Activated naive CD4-positive, alpha-beta T cell treated with anti-CD3 and anti-CD28 coated beads, Interleukin-2, amount 10 ng/mL, durations not matched to agents 7 days and 5 days (primary cell): ENCODE data around the gene CUL9.

Experiments used
- CTCF ChIA-PET: fragments of 350-600 bp; sonication (Branson Sonifier 250); formaldehyde crosslinking; loops from one replicate; lab custom pipeline; 2021; ENCODE audit warnings: antibody characterized with exemption; lab: Charles Lee
- DNase-seq: peaks from one replicate; pipeline ENCODE4 v3.0.0-alpha.2; 2020
- H3K27ac Mint-ChIP-seq: one replicate; pipeline ENCODE4 v1.8.0; 2021; ENCODE audit warnings: mild to moderate bottlenecking, moderate library complexity, mixed read lengths
- H3K27me3 Mint-ChIP-seq: one replicate; pipeline ENCODE4 v1.8.0; 2021; ENCODE audit warnings: mild to moderate bottlenecking, mixed read lengths
- H3K36me3 Mint-ChIP-seq: one replicate; pipeline ENCODE4 v1.8.0; 2021; ENCODE audit warnings: mixed read lengths
- H3K4me1 Mint-ChIP-seq: one replicate; pipeline ENCODE4 v1.8.0; 2021; ENCODE audit warnings: mixed read lengths
- H3K4me3 Mint-ChIP-seq: one replicate; pipeline ENCODE4 v1.8.0; 2021; ENCODE audit warnings: mild to moderate bottlenecking, moderate library complexity, mixed read lengths
- H3K9me3 Mint-ChIP-seq: one replicate; pipeline ENCODE4 v1.8.0; 2021; ENCODE audit warnings: mixed read lengths

The CUL9 gene

DNA sequence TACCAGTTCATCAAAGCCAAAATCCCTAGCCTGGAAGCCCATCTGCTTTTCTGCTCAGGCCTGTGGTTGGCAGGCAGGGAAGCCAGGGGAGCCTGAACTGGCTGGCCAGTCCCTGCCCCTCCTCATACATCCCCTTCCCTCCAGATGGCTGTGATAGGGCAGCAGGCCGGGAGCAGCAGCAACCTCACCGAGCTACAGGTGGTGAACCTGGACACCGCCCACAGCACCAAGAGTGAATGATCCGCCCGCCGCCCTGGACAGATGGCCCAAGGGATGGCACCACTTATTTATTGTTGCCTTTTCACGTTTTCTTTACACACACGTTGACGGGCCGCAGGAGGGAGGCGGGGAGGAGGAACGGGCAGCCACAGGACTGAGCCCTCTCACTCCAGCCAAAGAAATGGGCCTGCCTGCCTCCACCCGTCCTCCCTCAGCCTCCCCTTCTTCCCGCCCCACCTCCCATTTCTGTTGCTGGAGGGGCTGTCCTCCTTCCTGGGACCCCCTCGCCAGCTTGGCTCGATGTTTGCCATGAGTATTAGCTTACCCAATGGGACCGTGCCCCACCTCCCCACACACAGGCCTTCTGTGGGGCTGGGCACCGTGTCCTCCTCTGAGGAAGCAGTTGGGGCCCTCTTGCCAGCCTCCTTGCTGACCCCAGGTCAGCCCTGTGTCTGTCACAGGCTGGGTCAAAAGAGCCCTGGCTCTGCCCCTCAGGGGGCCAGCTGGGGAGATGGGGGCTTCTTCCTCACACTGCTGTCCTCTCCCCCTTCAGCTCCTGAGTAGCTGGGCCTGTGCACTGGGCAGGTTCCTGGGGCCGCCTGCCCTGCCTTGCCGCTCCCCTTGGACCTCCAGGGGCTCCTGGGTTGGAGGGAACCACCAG lies 2.8 kb upstream of the CUL9 start:
- CTCF ChIA-PET, result no interaction called here
- H3K4me1 Mint-ChIP-seq, result peaks cover 49% of the 10 kb centered on the region

DNA sequence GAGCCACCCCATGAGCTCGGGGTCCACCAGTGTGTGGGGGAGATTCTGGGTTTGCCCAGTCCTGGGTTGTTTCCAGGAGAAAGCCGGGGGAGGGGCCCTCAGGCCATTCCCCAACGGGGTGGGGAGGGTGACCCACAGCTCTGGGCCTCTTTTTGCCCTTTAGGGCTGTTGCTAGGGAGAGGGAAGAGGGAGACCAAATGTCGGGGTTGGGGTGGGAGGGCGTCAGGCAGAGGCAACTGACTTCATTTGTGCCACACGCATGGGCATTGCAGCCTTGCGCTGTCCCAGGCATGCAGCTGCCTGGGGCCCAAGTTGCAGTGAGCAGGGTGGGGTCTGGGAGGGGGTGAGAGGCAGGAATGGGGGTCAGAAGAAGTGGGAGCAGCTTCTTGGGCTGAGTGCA lies 1.9 kb upstream of the CUL9 start:
- CTCF ChIA-PET, result interaction anchor here (1.2 kb wide), 1 partner anchor 36 kb away, joined by 4 read pairs; no protein-coding TSS in a partner anchor
- Mint-ChIP-seq H3K4me3 (no peak overlapping the region), H3K27ac (no peak overlapping the region)

More for the DNA sequence above, 2.8 kb upstream of the CUL9 start:
- Mint-ChIP-seq H3K36me3 (peaks cover 39% of the 10 kb centered on the region), H3K9me3 (no peaks in the 10 kb centered on the region), H3K4me3 (no peak overlapping the region), H3K27me3 (no peaks in the 10 kb centered on the region), H3K27ac (no peak overlapping the region)
- DNase-seq, result peak; percentile 17

DNA sequence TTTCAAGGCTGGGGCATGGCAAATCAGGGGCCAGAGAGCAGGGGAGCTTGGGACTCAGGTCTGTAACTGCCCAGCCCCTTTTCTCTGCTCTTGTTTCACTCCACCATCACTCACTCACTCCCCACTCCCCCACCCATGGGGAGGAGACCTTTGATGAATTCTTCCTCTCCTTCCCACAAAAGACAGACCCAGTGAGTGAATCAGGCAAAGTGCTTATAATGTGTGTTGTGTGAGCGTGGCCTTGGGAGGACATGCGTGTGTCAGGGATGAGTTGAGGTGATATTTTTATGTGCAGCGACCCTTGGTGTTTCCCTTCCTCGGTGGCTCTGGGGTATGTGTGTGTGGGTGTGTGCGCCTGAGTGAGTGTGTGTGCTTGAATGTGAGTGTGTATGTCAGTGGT lies 1.0 kb upstream of the CUL9 start:
- DNase-seq, result no peak
- Mint-ChIP-seq H3K9me3 (no peaks in the 10 kb centered on the region), H3K36me3 (peaks cover 34% of the 10 kb centered on the region), H3K27ac (peak overlapping the region; percentile 70), H3K4me1 (peaks cover 48% of the 10 kb centered on the region), H3K4me3 (peak overlapping the region; percentile 97), H3K27me3 (no peaks in the 10 kb centered on the region)
- CTCF ChIA-PET, result interaction anchor here (1.2 kb wide), 1 partner anchor 37 kb away, joined by 4 read pairs; no protein-coding TSS in a partner anchor

More for the DNA sequence above, 1.9 kb upstream of the CUL9 start:
- peaks cover 49% of the 10 kb centered on the region for H3K4me1 Mint-ChIP-seq
- no peak for DNase-seq
- peaks cover 35% of the 10 kb centered on the region for H3K36me3 Mint-ChIP-seq
- H3K9me3 Mint-ChIP-seq, result no peaks in the 10 kb centered on the region
- no peaks in the 10 kb centered on the region for H3K27me3 Mint-ChIP-seq

DNA sequence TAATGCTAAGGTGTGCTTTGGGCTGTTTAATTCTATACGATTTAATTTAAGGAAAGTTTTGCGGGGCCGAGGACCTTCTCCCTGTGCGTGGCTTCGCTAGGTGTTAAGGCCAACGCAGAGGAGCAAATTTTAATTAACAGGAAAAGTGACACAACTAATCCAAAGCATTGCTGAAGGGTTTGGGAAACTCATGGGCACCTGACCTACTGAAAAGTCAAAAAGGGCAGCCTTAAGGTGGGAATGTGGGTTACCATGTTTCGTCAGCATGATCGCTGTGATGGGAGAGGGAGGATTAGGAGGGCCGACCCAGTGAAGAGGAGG lies 415 bp upstream of the CUL9 start:
- Mint-ChIP-seq H3K27ac (peak overlapping the region; percentile 70), H3K27me3 (no peaks in the 10 kb centered on the region), H3K9me3 (no peaks in the 10 kb centered on the region), H3K36me3 (peaks cover 34% of the 10 kb centered on the region), H3K4me3 (peak overlapping the region; percentile 97), H3K4me1 (peaks cover 51% of the 10 kb centered on the region)
- CTCF ChIA-PET, result no interaction called here
- DNase-seq, result no peak

DNA sequence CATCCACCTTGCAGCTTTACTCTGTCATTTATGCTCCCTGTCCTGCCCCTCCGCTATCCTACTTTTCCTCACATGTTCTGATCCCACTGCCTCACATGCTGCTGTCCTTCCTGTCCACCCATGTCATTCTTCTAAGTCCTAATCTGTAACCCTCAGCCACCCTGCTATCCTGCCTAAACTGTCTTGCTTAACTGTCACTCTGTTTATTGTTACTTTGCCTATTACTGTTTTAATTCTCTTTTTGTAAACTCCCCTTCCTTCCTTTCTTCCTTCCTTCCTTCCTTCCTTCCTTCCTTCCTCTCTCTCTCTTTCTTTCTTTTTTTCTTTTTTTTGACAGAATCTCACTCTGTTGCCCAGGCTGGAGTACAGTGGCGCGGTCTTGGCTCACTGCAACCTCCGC lies 1.4 kb downstream of the CUL9 start:
- peak overlapping the region; percentile 97 for H3K4me3 Mint-ChIP-seq
- H3K9me3 Mint-ChIP-seq, result no peaks in the 10 kb centered on the region
- CTCF ChIA-PET, result interaction anchor here (0.7 kb wide), 1 partner anchor 17 kb away, joined by 3 read pairs; no protein-coding TSS in a partner anchor
- DNase-seq, result peak; percentile 14
- peaks cover 38% of the 10 kb centered on the region for H3K36me3 Mint-ChIP-seq
- peaks cover 51% of the 10 kb centered on the region for H3K4me1 Mint-ChIP-seq
- no peak overlapping the region for H3K27ac Mint-ChIP-seq
- no peaks in the 10 kb centered on the region for H3K27me3 Mint-ChIP-seq

DNA sequence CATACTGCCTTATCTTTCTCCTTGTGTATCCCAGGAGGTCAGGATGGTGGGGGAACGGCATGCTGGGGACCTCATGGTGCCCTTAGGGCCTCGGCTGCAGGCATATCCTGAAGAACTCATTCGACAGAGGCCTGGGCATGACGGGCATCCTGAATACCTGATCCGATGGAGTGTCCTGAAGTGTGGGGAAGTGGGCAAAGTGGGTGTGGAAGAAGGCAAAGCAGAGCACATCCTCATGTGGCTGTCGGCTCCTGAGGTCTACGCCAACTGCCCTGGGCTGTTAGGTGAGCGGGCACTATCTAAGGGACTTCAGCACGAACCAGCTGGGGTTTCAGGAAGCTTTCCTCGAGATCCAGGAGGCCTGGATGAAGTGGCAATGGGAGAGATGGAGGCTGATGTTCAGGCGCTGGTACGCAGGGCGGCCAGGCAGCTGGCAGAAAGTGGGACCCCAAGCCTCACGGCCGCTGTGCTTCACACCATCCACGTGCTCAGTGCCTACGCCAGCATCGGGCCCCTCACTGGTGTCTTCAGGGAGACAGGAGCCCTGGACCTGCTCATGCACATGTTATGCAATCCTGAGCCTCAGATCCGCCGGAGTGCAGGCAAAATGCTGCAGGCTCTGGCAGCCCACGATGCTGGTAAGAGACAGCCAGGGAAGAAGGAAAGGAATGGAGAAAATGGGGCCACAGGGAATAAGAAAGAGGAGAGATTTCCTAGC lies 2.4 kb downstream of the CUL9 start:
- Mint-ChIP-seq H3K27me3 (no peaks in the 10 kb centered on the region), H3K4me3 (peak overlapping the region; percentile 0), H3K27ac (no peak overlapping the region), H3K36me3 (peaks cover 31% of the 10 kb centered on the region), H3K4me1 (peaks cover 51% of the 10 kb centered on the region), H3K9me3 (no peaks in the 10 kb centered on the region)
- CTCF ChIA-PET, result no interaction called here
- DNase-seq, result peak; percentile 18

DNA sequence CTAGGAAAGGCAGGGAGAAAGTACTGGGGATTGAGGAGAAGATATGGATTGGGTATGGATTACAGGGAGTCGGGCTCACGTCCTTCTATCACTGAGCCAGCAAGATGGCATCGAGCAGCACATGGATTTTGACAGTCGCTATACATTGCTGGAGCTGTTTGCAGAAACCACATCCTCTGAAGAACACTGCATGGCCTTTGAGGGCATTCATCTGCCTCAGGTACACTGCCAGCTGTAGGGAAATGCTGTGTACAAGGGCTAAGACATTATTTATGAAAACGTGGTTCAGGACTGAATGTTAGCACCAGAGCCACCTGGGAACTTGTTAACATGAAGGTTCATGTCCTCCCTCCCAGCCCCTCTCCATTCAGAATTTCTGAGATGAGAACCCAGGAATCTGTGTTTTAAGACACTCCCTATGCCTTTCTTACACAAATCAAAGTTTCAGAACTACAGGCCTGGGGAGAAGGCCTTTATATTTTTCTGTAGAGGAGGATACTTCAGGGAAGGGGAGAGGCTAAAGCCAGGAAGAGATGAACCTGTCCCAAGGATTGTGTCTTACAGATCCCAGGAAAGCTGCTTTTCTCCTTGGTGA lies 3.5 kb downstream of the CUL9 start:
- H3K9me3 Mint-ChIP-seq, result no peaks in the 10 kb centered on the region
- H3K27ac Mint-ChIP-seq, result peak overlapping the region; percentile 69
- peaks cover 31% of the 10 kb centered on the region for H3K36me3 Mint-ChIP-seq
- no peaks in the 10 kb centered on the region for H3K27me3 Mint-ChIP-seq
- peaks cover 51% of the 10 kb centered on the region for H3K4me1 Mint-ChIP-seq
- DNase-seq, result peak; percentile 52
- CTCF ChIA-PET, result no interaction called here
- peak overlapping the region; percentile 0 for H3K4me3 Mint-ChIP-seq

DNA sequence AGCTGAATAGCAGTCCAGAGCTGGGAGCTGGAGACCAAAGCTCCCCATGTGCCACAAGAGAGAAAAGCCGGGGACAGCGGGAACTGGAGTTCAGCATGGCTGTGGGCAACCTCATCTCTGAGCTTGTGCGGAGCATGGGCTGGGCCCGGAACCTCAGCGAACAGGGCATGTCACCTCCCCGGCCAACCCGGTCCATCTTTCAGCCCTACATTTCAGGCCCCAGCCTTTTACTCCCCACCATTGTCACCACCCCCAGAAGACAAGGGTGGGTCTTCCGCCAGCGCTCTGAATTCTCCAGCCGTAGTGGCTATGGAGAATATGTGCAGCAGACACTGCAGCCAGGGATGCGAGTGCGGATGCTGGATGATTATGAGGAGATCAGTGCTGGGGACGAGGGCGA lies 4.0 kb downstream of the CUL9 start:
- no peaks in the 10 kb centered on the region for H3K9me3 Mint-ChIP-seq
- H3K4me1 Mint-ChIP-seq, result peaks cover 51% of the 10 kb centered on the region
- CTCF ChIA-PET, result no interaction called here
- peaks cover 30% of the 10 kb centered on the region for H3K36me3 Mint-ChIP-seq
- DNase-seq, result peak; percentile 16
- no peak overlapping the region for H3K4me3 Mint-ChIP-seq
- no peaks in the 10 kb centered on the region for H3K27me3 Mint-ChIP-seq
- peak overlapping the region; percentile 69 for H3K27ac Mint-ChIP-seq

DNA sequence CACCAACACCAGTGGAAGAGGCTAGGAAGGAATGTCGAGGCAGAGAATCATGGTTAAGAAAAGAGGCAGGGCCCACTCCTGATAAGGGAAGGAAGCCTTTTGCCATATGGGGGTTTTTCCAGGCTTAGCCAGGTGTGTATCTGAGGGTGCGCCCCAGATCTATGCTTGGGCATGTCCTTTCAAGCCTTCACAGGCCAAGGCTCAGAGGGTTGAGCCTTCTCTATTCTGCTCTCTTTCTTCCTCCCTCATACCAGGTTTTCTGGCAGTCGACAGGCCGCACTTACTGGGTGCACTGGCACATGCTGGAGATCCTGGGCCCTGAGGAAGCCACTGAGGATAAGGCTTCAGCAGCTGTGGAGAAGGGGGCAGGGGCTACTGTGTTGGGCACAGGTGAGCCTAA lies 4.7 kb downstream of the CUL9 start:
- Mint-ChIP-seq H3K4me1 (peaks cover 45% of the 10 kb centered on the region), H3K36me3 (peaks cover 29% of the 10 kb centered on the region), H3K27ac (no peak overlapping the region)

DNA sequence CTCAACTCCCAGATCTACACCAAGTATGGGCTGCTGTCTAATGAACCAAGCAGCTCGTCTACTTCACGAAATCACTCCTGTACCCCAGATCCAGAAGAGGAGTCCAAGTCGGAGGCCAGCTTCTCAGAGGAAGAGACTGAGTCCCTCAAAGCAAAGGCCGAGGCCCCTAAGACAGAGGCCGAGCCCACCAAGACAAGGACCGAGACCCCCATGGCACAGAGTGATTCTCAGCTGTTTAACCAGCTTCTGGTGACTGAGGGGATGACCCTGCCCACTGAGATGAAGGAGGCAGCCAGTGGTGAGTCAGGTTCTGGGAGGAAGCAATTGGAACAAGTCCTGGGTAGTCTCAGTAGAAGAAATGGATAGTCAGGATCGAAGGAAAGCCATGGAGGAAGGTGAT lies 5.8 kb downstream of the CUL9 start:
- Mint-ChIP-seq H3K27me3 (no peaks in the 10 kb centered on the region), H3K9me3 (no peaks in the 10 kb centered on the region), H3K27ac (no peak overlapping the region), H3K4me3 (no peak overlapping the region), H3K36me3 (peaks cover 30% of the 10 kb centered on the region), H3K4me1 (peaks cover 38% of the 10 kb centered on the region)
- CTCF ChIA-PET, result no interaction called here
- no peak for DNase-seq

More for the DNA sequence above, 4.7 kb downstream of the CUL9 start:
- H3K27me3 Mint-ChIP-seq, result no peaks in the 10 kb centered on the region
- H3K4me3 Mint-ChIP-seq, result no peak overlapping the region
- DNase-seq, result no peak
- H3K9me3 Mint-ChIP-seq, result no peaks in the 10 kb centered on the region
- CTCF ChIA-PET, result interaction anchor here (0.7 kb wide), 1 partner anchor 320 kb away, joined by 3 read pairs; no protein-coding TSS in a partner anchor

DNA sequence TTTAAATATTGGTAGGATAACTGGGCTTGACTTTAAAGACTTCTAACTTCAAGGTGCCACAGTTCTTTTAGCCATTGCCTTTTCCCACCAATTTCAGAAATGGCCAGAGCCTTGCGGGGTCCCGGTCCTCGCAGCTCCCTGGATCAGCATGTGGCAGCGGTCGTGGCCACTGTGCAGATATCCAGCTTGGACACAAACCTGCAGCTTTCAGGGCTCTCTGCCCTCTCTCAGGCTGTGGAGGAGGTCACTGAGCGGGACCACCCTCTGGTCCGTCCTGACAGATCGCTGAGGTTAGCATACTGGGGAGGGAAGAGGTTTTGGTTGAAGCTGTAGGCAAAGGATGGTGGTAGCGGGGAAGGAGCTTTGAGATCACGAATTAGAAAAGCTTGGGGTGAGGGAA lies 6.4 kb downstream of the CUL9 start:
- peaks cover 32% of the 10 kb centered on the region for H3K4me1 Mint-ChIP-seq
- no peak overlapping the region for H3K27ac Mint-ChIP-seq
- CTCF ChIA-PET, result no interaction called here
- no peak overlapping the region for H3K4me3 Mint-ChIP-seq
- H3K9me3 Mint-ChIP-seq, result no peaks in the 10 kb centered on the region
- peaks cover 35% of the 10 kb centered on the region for H3K36me3 Mint-ChIP-seq
- DNase-seq, result no peak
- no peaks in the 10 kb centered on the region for H3K27me3 Mint-ChIP-seq

DNA sequence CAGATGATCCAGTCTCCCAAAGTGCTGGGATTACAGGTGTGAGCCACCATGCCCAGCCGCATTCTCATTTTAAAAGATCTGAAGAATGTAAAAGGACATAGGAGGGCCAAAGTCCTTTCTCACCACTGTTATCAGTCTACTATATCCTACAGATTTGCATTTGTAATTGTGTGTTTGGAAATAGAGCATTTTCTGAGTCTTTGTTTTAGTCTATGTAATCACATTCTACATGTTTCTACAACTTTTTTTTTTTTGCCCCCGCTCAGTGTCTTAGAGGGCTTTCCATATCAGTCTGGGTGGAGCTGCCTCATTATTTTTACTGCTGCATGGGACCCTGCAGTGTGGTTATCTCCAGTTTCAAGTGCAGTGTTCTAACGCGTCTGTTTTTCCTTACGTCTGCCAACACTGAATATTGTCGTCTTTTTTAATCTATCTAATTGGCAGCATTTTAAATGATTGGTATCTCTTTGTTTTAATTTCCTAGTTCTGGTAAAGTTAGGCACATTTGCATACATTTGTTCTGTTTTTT lies 7.8 kb downstream of the CUL9 start:
- DNase-seq, result no peak
- no peaks in the 10 kb centered on the region for H3K27me3 Mint-ChIP-seq
- H3K4me1 Mint-ChIP-seq, result peaks cover 19% of the 10 kb centered on the region
- peaks cover 42% of the 10 kb centered on the region for H3K36me3 Mint-ChIP-seq
- H3K27ac Mint-ChIP-seq, result no peak overlapping the region
- no peaks in the 10 kb centered on the region for H3K9me3 Mint-ChIP-seq
- CTCF ChIA-PET, result no interaction called here
- H3K4me3 Mint-ChIP-seq, result no peak overlapping the region

DNA sequence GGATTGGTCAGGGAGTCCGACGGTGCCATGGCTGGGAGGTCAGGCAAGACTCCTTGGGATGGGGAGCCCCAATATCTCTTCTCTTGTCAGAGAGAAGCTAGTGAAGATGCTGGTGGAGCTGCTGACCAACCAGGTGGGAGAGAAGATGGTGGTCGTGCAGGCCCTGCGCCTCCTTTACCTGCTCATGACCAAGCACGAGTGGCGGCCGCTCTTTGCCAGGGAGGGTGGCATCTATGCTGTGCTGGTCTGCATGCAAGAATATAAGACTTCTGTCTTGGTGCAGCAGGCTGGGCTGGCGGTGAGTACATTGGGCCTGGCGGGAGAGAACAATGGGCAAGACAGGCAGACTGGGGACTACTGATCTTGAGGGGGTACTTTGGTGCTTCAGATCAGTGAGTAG lies 10.9 kb downstream of the CUL9 start:
- Mint-ChIP-seq H3K9me3 (no peaks in the 10 kb centered on the region), H3K27me3 (no peaks in the 10 kb centered on the region), H3K4me1 (peaks cover 3% of the 10 kb centered on the region), H3K36me3 (peaks cover 42% of the 10 kb centered on the region), H3K27ac (no peak overlapping the region), H3K4me3 (no peak overlapping the region)
- DNase-seq, result peak; percentile 10
- CTCF ChIA-PET, result interaction anchor here (0.6 kb wide), 1 partner anchor 130 kb away, joined by 3 read pairs; no protein-coding TSS in a partner anchor

DNA sequence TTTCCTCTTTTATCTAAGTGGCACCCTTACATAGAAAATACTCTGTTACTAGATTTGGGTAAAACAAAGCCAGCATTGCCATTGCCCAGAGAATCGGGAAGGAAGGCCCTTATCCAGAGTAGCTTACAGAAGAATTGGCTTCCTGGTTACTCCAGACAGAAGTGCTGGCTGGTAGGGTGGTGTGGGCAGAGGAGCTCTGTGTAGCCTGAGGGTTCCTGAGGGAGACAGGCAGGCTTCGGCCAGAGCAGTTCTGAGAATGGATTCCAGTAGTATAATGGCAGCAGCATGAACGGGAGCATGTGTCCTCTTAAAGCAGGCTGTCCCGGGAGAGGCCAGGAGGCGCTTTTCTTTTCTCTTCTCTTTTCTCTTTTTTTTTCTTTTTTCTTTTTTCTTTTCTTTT lies 11.9 kb downstream of the CUL9 start:
- Mint-ChIP-seq H3K27me3 (no peaks in the 10 kb centered on the region), H3K9me3 (no peaks in the 10 kb centered on the region), H3K36me3 (peaks cover 36% of the 10 kb centered on the region), H3K4me3 (no peak overlapping the region), H3K27ac (no peak overlapping the region), H3K4me1 (peaks cover 3% of the 10 kb centered on the region)
- DNase-seq, result peak; percentile 18
- CTCF ChIA-PET, result no interaction called here
